NCI-H526 (cell line): Measurements from ENCODE around the gene STK24.
A peak's percentile ranks its signal among the peaks of the same experiment; 100 is the strongest.
"Not testable (repeated sequence)": the region's sequence is repeated elsewhere in the genome, so short reads cannot be mapped to it uniquely, and the experiment has no call there.

ENCODE experiments used
- DNase-seq, 2 experiments: peaks; one replicate each; lab custom pipeline; 2025; lab: John Stamatoyannopoulos, UW

Gene STK24

GRCh38 chr13:98576963-98577835 is at the start of gene STK24:
STK24 (minus strand) TSS chr13:98577107; CDS start chr13:98576786, 321 bp downstream.
- peak; percentile 74 to 94 for DNase-seq

DNA sequence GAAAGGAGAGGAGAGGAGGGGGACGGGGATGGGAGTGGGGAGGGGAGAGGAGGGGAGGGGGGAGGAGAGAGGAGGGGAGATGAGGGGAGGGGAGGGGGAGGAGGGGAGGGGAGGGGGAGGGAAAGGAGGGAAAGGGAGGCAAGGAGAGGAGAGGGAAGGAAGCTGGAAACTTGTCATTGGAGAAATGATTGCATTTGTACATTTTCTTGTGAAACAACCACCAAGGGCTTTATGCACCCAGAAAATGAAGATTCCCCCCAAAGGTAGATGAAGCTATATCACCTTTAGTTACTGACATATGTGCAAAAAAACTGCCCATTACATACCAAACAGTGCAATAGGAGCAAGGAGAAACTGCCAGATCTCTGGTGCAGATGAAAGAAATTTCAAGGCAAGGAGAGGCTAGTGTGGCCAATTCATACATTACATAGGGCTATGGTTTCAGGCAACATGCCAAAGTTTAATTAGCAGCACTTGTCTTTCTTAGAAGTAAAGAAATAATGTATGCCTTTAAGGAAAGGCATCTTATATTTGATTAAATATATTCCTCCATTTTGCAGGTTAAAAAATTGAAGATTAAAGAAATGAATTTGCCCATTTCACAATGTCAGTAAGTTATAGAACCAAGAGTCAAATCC is 49.5 kb upstream of the STK24 start:
- DNase-seq: peak in 1 of 2 experiments; percentile 47

DNA sequence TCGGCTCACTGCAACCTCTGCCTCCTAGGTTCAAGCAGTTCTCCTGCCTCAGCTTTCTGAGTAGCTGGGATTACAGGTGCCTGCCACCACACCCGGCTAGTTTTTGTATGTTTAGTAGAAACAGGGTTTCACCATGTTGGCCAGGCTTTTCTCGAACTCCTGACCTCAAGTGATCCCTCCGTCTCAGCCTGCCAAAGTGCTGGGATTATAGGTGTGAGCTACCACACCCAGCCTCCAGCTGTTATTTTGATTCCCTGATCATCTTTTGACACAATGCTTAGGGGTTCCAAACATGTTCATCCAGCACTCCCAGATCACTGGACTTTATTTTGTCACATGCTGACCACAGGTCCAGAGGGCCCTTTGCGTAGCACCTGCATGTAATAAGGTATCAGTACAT is 47.7 kb upstream of the STK24 start:
- DNase-seq: not testable (repeated sequence)

DNA sequence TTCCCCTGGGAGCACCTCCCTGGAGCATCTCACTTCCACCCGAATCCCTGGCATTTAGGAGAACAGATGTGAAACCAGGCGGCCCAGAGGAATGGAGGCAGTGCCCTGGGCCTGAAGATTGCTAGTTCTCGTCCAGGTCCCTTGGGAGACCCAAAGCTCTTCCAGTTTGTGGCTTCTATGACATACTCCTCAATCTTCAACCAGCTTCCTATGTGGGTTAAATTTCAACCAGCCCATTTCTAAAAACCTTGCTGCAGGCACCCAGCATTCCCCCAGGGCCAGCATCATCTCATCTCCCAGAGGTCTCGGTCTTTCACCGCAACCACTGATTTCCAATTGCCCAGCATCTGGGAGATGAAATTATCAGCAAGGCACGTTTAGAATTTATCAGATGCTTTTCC is 46.0 kb upstream of the STK24 start:
- DNase-seq: no peak

GRCh38 chr13:98619556-98619955 is 42.6 kb upstream of the STK24 start:
- DNase-seq: no peak

DNA sequence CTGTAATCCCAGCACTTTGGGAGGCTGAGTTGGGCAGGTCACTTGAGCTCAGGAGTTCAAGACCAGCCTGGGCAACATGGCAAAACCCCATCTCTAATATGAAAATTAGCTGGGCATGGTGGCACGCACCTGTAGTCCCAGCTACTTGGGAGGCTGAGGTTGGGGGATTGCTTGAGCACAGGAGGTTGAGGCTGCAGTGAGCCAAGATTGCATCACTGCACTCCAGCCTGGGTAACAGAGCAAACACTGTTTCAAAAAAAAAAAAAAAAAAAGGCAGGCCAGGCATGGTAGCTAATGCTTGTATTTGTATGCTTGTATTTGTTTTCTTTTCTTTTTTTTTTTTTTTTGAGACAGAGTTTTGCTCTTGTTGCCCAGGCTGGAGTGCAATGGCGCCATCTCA is 38.7 kb upstream of the STK24 start:
- DNase-seq: not testable (repeated sequence)

GRCh38 chr13:98613591-98613990 is 36.7 kb upstream of the STK24 start:
- no peak for DNase-seq

GRCh38 chr13:98609756-98610155 is 32.8 kb upstream of the STK24 start:
- no peak for DNase-seq

DNA sequence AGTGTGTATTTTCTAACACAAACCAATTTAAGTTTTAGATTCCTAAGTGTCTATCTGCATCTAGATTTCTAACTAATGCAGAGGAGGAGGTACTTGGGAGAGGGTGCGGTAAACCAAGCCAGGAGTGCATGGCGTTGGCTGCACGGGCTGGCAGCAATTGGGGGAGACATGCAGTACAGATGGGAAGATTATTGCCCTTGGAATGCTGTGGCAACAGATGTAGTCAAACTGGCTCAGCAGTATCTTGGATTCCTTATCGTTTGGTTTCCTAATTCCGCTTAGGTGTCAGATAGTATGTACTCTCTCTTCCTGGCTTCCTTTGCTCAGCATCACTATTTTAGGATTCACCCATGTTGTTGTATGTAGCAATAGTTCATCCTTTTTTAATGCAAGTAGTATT is 29.4 kb upstream of the STK24 start:
- no peak for DNase-seq

DNA sequence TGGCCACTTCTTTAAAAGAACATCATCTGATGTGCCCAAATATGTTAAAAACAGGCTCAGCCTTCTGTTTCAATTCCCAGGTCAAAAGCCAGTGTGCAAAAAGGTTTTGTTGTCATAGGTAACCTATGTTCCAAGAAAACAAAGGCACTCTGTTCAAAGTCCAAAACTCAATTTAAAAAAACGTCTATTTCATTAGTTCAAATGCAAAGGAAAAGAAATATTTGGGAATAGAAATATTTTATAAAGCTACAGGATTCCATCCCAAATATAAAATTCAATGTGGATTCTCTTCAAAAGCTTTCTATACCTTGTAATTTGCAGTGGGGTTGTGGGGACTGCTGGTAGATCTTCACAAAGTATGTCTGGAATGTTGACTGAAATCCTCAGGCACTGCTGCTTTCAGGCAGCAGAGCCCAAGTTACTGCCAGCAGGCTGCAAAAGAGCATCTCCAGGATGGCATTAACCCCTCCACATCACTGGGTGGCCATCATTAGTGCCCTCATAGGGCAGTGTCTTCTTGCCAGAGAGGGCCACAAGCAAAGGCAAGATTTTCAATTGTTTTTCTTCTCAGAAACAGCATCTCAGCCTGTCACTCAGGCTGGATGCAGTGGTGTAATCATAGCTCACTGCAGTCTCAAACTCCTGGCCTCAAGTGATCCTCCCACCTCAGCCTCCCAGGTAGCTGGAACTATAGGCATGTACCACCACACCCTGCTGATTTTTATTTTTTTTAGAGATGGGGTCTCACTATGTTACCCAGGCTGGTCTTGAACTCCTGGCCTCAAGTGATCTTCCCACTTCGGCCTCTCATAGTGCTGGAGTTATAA is 22.8 kb upstream of the STK24 start:
- DNase-seq: no peak

- peak in 1 of 2 experiments; percentile 49 for DNase-seq
Measured at GRCh38 chr13:98598043-98598442, 21.1 kb upstream of the STK24 start.

DNA sequence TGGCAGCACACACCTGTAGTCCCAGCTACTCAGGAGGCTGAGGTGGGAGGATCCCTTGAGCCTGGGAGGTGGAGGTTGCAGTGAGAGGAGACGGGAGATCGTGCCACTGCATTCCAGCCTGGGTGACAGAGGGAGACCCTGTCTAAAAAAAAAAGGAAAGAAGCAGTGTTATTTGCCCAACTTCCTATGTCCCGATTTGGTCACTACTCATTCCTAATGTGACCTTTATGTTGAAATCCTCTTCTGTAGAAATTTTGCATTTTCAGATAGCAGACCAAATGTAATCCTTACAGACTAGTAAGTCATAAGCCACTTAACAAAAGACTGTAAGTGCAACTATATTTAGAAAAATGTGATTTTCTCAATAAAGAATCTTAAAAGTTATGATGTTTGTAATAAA is 18.2 kb upstream of the STK24 start:
- DNase-seq: no peak

GRCh38 chr13:98592362-98592732 is 15.4 kb upstream of the STK24 start:
- DNase-seq: no peak

GRCh38 chr13:98591721-98592361 is 14.9 kb upstream of the STK24 start:
- no peak for DNase-seq

DNA sequence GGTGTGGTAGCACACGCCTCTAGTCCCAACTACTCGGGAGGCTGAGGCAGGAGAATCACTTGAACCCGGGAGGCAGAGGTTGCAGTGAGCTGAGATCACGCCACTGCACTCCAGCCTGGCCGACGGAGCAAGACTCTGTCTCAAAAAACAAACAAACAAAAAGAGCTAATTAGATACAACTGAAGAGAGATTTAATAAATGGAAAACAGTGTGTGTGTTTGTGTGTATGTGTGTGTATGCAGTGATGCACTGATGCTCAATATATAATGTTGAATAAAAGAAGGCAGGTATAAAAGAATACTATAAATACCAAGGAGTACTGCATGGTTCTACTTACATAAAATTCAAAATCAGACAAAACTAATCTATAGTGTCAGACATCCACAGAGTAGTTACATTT is 13.6 kb upstream of the STK24 start:
- DNase-seq: not testable (repeated sequence)

GRCh38 chr13:98589516-98589915 is 12.6 kb upstream of the STK24 start:
- not testable (repeated sequence) for DNase-seq

DNA sequence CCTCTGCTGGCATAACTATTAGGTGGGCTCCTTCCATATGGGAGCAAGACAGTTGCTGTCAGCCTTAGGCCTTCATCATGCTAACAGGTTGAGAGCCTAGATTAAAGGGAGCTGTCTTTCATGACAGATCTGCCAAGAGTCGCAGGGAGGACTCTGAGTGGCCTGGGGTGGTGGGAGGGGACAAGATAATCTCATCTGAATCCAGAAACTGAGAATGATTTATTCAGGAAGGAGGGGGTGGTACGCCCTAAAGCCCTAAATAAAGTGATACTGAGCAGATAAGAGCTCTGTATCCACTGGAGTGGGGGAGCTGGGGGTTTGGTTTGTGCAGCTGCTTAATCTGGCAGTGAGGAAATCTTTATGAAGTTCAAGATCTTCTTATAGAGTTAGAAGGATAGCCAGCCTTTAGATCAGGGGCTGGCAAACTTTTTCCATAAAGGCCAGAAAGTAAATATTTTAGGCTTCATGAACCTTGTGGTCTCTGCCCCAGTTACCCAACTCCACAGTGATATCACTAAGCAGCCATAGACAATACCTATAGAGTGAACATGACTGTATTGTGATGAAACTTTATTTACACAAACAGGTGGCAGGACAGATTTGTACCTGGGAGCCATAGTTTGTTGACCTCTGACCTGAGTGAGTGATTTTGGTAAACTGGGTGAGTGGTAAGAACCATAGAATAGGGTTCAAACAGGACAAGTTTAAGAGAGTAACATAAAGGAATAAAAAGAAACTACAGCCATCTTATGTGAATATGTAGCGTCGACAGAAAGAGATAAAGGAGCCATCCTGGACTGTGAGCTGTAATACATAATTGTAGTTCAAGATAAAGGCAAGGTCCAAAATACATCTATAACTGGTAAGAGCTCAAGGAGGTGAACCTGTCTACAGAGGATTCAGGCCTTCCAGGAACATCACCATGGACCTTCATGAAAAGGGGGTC is 9.8 kb upstream of the STK24 start:
- no peak for DNase-seq

- no peak for DNase-seq
Measured at GRCh38 chr13:98585946-98586345, 9.0 kb upstream of the STK24 start.

- no peak for DNase-seq
Measured at GRCh38 chr13:98585398-98585754, 8.5 kb upstream of the STK24 start.

- no peak for DNase-seq
Measured at GRCh38 chr13:98584668-98585397, 7.9 kb upstream of the STK24 start.
